ENCODE data around the gene SPACA7. TPM values are rescaled to one million over a fixed set of nuclear protein-coding genes. Genes with fewer than 3 reads are reported as not detected.

SPACA7 gene
- total RNA-seq, 1 experiment from 2014 or later: not detected

GRCh38 chr13:112366907-112367646 lies 9.1 kb upstream of the SPACA7 start:
- no peak overlapping the region for H3T11ph ChIP-seq (ENCODE audit: low read length)
- no peaks in the 10 kb centered on the region for H3K9me3 ChIP-seq (ENCODE audit: control insufficient read depth, low read depth, low read length)
- H2BK5ac ChIP-seq (ENCODE audit: insufficient read length, low read length): no peak overlapping the region
- H4K8ac ChIP-seq (replicated peaks; ENCODE audit: insufficient read length, low read depth, low read length): no peak overlapping the region
- no peak overlapping the region for H2BK12ac ChIP-seq (ENCODE audit: insufficient read length, low read depth, low read length)
- H3K23me2 ChIP-seq (ENCODE audit: insufficient read length, low read depth, low read length, poor library complexity, severe bottlenecking): no peaks in the 10 kb centered on the region
- H3K4me2 ChIP-seq (ENCODE audit: insufficient read depth, insufficient read length, low read length): no peak overlapping the region
- H4K20me1 ChIP-seq (ENCODE audit: control insufficient read depth, insufficient read depth, insufficient read length): no peaks in the 10 kb centered on the region
- H3K23ac ChIP-seq (ENCODE audit: insufficient read length, low read depth, low read length): no peak overlapping the region
- no peak overlapping the region for H2BK15ac ChIP-seq (ENCODE audit: low read depth, low read length)
- no peaks in the 10 kb centered on the region for H3K79me1 ChIP-seq (ENCODE audit: insufficient read depth, low read depth, low read length, poor library complexity, severe bottlenecking)
- no peaks in the 10 kb centered on the region for H3K79me2 ChIP-seq (ENCODE audit: insufficient read depth, low read length)
- no peak overlapping the region for H3K4ac ChIP-seq (ENCODE audit: low read depth, low read length)
- no peak overlapping the region for H3K27ac ChIP-seq (ENCODE audit: insufficient read length, low read depth, low read length)
- TF ChIP-seq, protein P1, sequence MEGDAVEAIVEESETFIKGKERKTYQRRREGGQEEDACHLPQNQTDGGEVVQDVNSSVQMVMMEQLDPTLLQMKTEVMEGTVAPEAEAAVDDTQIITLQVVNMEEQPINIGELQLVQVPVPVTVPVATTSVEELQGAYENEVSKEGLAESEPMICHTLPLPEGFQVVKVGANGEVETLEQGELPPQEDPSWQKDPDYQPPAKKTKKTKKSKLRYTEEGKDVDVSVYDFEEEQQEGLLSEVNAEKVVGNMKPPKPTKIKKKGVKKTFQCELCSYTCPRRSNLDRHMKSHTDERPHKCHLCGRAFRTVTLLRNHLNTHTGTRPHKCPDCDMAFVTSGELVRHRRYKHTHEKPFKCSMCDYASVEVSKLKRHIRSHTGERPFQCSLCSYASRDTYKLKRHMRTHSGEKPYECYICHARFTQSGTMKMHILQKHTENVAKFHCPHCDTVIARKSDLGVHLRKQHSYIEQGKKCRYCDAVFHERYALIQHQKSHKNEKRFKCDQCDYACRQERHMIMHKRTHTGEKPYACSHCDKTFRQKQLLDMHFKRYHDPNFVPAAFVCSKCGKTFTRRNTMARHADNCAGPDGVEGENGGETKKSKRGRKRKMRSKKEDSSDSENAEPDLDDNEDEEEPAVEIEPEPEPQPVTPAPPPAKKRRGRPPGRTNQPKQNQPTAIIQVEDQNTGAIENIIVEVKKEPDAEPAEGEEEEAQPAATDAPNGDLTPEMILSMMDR (conservative IDR thresholded peaks at IDR 0.05): peak; percentile 21; the same call in 1 of the 3 replicates
- Mint-ChIP-seq H3K36me3 (ENCODE audit: insufficient read depth in 1 of 3, low read depth in 3 of 3) (peaks cover 0 to 5% (median 5%) of the 10 kb centered on the region in 3 experiments; a peak in 3 of 7 replicates), H3K4me3 (no peak overlapping the region), H3K9me3 (peaks cover 9 to 13% of the 10 kb centered on the region in 2 experiments), H3K27ac (no peak overlapping the region), H3K27me3 (ENCODE audit: low read depth) (peaks cover 18% of the 10 kb centered on the region), H3K4me1 (peaks cover 12% of the 10 kb centered on the region in 2 experiments)
- H4K5ac ChIP-seq (ENCODE audit: insufficient read length, low read depth, low read length): no peak overlapping the region
- H3K18ac ChIP-seq (ENCODE audit: insufficient read length, low read depth, low read length): no peak overlapping the region
- H3K56ac ChIP-seq (ENCODE audit: insufficient read length, low read depth, low read length): no peak overlapping the region
- H2BK20ac ChIP-seq (ENCODE audit: low read depth, low read length, poor library complexity, severe bottlenecking): no peak overlapping the region
- H2BK120ac ChIP-seq (ENCODE audit: low read depth, low read length, poor library complexity, severe bottlenecking): no peak overlapping the region
- no peak overlapping the region for H3K14ac ChIP-seq (ENCODE audit: insufficient read depth, low read length)
- H2AFZ ChIP-seq (ENCODE audit: low read length): no peak overlapping the region
- no CpG with 5 or more reads among the region's 4 CpGs for WGBS (ENCODE audit: extremely low coverage, insufficient read length, low lambda C conversion rate)
- no peak overlapping the region for H3K9ac ChIP-seq (ENCODE audit: extremely low read depth, insufficient read length, low read length)
- H2AK5ac ChIP-seq (ENCODE audit: insufficient read length, low read length): no peak overlapping the region
- DNase-seq: no peak
- 0 out of 2 replicates have a peak, but pooled peaks cover 2% of the 10 kb centered on the region for H3K4me1 ChIP-seq (ENCODE audit: insufficient read depth, low read length)
- no peaks in the 10 kb centered on the region for H3K27me3 ChIP-seq (ENCODE audit: insufficient read depth, low read length)
- H4K91ac ChIP-seq (ENCODE audit: insufficient read length, low read depth, low read length): peak overlapping the region; percentile 35
